Cerebellar nuclear complex (tissue), 1 donor: ENCODE results near the gene CATSPERZ.

Source experiments
- DNase-seq, 2 experiments: peaks; one replicate each; lab custom pipeline; 2025; lab: John Stamatoyannopoulos, UW

The CATSPERZ gene

GRCh38 chr11:64285885-64286800 is 14.0 kb upstream of the CATSPERZ start:
- no peak for DNase-seq

DNA sequence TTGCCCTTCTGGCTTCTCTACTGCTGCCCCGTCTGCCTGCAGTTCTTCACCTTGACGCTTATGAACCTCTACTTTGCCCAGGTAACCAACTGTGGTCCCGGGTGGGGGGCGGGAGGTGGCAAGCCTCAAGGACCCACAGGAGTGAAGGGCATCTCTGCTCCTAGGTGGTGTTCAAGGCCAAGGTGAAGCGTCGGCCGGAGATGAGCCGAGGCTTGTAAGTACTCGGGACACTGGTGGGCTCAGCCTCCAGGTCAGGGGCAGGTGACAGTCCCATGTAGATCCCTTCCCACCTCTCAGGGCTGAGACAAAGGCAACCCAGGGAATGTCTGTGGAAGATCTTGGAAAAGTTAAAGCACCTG is 13.4 kb upstream of the CATSPERZ start:
- DNase-seq = no peak

DNA sequence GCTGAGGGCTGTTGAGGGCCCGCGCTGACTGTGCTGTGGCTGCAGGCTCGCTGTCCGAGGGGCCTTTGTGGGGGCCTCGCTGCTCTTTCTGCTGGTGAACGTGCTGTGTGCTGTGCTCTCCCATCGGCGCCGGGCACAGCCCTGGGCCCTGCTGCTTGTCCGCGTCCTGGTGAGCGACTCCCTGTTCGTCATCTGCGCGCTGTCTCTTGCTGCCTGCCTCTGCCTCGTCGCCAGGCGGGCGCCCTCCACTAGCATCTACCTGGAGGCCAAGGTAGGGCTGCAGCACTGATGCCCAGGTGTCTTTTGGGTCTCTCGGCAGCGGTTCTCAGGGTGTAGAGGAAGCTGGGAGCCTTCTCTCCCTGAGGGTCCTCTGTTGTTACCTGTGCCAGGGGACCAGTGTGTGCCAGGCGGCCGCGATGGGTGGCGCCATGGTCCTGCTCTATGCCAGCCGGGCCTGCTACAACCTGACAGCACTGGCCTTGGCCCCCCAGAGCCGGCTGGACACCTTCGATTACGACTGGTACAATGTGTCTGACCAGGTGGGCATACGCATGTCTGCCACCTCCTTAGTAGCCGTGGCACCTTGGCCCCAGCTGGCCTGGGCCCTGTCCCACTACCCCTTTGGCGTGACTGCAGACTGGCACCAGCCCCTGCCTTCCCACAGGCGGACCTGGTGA is 12.3 kb upstream of the CATSPERZ start:
- DNase-seq = no peak

GRCh38 chr11:64288353-64288750 is 11.8 kb upstream of the CATSPERZ start:
- no peak for DNase-seq

DNA sequence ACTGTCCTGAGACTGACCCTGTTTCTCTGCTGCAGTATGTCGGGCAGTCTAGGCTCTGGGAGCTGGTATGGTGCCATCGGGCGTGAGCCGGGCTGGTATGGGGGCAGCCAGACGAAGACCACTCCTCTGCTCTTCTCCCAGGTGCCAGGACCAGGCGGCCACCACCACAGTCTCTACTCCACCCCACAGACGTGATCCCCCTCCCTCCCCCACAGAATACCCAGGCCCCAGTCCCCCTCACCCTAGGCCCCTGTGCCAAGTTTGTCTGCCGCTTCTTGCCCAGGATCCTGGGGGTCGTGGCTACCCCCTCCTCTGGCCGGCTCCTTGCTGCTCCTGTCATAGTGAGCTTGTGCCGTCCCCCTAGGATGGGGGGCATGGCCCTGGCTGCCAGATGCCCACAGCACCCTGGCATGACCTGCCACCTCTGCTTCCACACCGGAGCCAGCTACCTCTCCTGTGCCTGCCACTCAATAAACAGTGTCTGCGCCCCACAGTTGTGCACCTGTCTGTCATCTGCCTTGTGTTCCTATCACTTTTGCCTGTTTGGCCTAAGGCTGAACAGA is 11.1 kb upstream of the CATSPERZ start:
- no peak for DNase-seq

DNA sequence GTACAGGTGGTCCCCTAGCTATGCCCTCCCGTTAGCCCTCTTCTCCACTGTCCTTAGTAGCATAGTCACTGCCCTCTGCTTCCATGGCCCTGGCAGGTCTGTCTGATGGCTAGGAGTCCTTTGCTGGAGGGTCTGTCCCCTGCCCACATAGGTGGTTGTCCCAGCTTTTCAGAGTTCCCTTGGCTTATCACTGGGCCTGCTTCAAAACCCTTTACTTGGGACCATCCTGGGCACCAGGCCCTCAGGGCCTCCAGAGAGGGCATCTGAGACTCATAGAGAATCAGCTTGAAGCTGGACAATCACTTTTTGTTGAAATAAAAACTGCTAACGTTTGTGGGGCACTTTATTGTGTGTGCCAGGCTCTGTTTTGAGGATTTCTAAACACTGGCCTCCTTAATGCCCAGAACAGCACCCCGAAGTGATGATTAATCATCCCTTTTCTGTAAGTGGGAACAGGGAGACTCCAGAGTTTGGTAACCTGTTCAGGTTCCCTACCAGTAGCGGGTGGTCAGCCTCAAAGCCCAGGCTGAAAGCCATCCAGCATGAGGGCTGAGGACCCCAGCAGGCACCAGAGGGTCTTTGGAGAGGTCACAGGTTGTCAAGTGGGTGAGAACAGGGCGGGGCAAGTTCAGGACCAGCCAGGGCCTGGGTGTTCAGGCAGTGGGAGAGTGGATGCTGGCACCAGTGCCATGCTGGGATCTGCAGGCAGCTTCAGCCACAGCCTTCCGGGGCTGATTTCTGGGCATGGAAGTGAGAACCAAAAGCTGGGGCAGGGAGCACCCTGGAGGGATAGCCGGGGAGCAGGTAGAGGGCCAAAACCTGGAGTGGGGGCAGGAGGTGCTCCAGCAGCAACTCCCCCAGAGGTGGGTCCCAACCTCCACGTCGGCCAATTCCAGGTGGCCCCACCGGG is 9.6 kb upstream of the CATSPERZ start:
- DNase-seq = no peak

DNA sequence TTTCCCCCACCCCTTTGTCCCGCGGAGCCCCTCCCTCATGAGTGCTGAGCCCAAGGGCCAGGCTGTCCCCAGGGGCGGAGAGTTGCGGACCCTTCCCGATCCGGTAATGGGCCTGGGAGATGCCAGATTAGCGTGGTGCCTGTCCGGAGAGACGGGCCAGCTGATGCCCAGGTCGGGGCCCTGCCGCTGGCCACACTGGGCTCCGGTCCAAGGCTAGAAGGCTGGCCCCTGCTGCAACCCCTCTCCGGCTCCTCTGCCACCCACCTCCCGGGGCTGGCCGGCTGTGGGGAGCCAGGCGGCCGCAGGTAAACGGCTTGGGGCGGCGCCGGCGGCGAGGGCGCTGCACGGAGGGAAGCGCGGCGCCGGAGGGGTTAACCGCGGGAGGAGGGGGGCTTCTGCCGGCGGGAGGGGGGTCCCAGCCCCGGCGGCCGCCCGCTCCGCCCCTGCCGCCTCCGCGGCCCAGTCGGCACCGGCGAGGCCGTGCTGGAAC is 8.9 kb upstream of the CATSPERZ start, which contains the start of gene KCNK4:
Gene KCNK4 (plus strand): TSS at position 41 of the 490 bp plus-strand sequence. CDS start 1,717 bp downstream, outside the sequence.
- DNase-seq = no peak

- DNase-seq = no peak
Observed at GRCh38 chr11:64291752-64292459, 8.3 kb upstream of the CATSPERZ start.

DNA sequence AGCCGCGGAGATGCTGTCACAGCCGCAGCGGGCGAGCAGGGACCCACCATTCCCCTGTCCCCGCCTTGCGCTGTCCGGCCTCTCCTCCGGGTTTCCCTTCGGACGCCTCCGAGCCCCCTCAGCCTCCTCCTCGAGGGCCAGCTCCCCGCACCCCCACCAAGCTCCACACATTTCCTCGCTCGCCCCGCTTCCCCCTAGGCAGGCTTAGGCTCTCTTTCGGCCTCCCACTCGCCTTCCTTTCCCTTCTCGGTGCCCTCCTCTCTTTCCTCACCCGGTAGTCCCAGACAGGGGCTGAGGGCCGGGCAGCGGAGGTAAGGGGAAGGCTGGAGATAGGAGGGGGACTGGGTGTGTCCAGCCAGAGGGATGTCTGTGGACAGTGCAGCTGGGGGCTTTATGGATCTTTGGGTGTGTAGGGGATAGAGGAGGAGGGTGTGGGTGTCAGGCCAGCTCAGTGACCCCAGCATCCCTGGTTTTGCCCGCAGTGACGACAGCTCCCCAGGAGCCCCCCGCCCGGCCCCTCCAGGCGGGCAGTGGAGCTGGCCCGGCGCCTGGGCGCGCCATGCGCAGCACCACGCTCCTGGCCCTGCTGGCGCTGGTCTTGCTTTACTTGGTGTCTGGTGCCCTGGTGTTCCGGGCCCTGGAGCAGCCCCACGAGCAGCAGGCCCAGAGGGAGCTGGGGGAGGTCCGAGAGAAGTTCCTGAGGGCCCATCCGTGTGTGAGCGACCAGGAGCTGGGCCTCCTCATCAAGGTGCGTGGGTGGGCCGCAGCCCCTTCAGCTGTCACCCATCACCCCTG is 7.5 kb upstream of the CATSPERZ start:
- no peak for DNase-seq

- DNase-seq = no peak
Observed at GRCh38 chr11:64294774-64295173, 5.4 kb upstream of the CATSPERZ start.

GRCh38 chr11:64295760-64296159 is 4.4 kb upstream of the CATSPERZ start:
- no peak for DNase-seq

- DNase-seq = no peak
Observed at GRCh38 chr11:64296236-64296635, 3.9 kb upstream of the CATSPERZ start.

DNA sequence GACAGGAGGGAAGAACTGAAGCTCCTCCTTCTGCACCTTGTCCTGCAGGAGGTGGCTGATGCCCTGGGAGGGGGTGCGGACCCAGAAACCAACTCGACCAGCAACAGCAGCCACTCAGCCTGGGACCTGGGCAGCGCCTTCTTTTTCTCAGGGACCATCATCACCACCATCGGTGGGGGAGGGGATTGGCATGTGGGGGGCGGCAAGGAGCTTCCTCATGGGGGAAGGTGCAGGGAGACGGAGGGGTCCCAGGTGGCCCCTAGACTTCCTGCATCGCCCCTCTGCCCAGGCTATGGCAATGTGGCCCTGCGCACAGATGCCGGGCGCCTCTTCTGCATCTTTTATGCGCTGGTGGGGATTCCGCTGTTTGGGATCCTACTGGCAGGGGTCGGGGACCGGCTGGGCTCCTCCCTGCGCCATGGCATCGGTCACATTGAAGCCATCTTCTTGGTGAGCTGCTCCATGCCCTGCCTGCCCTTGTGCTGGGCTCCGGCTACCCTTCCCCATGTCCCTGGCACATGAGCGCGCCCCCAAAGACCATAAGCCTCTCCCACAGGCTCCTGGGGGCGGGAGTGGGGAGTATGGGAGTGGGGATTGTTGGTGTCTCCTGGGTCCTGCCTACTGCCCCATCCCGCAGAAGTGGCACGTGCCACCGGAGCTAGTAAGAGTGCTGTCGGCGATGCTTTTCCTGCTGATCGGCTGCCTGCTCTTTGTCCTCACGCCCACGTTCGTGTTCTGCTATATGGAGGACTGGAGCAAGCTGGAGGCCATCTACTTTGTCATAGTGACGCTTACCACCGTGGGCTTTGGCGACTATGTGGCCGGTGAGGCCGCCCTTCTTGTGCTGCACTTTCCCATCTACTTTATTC is 3.1 kb upstream of the CATSPERZ start:
- DNase-seq = no peak

DNA sequence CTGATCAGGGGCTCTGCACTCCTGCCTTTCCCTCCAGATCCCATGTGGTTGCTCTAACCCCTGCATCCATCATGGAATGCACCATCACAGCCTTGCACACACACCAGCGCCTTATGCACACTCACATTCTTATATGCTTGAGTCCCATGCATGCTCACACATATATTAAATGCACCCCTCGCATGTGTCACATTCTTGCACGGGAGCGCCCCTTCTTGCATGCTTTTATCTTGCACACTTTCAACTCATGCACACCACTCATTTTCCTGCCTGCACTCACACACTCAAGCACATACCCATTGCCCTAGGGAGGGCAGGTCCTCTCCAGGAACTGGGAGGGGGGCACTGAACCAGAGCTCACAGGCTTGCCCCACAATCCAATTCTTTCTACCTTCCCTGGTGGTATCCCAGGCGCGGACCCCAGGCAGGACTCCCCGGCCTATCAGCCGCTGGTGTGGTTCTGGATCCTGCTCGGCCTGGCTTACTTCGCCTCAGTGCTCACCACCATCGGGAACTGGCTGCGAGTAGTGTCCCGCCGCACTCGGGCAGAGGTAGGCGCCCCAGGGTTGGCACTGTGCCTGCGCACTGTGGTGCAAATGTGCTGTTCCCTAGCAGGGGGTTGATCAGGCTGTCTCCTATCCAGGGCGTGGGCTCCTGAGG is 2.3 kb upstream of the CATSPERZ start:
- no peak for DNase-seq

DNA sequence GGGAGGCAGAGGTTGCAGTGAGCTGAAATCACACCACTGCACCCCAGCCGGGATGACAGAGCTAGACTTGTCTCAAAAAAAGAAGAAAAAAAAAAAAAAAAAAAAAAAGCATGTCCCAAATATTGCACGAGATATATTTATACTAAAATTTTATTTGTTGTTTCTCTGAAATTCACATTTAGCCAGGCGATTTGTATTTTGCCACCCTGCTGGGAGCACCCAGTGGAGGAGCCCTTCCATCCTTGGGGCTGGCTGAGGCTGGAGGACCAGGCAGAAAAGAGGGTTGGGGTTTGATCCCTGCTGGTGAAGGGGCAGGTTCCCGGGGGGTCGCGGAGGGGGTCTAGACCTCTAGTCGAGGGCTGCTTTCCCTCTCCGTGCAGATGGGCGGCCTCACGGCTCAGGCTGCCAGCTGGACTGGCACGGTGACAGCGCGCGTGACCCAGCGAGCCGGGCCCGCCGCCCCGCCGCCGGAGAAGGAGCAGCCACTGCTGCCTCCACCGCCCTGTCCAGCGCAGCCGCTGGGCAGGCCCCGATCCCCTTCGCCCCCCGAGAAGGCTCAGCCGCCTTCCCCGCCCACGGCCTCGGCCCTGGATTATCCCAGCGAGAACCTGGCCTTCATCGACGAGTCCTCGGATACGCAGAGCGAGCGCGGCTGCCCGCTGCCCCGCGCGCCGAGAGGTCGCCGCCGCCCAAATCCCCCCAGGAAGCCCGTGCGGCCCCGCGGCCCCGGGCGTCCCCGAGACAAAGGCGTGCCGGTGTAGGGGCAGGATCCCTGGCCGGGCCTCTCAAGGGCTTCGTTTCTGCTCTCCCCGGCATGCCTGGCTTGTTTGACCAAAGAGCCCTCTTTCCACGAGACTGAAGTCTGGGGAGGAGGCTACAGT is 952 bp upstream of the CATSPERZ start:
- DNase-seq = no peak

- no peak for DNase-seq
Observed at GRCh38 chr11:64303109-64304031, 3.2 kb downstream of the CATSPERZ start.

- no peak for DNase-seq
Observed at GRCh38 chr11:64304032-64304315, 3.8 kb downstream of the CATSPERZ start.
